H54 (cell line): ENCODE results near the gene MYO7A.

Experiments
- DNase-seq: peaks from one replicate; pipeline ENCODE4 v3.0.0; 2011; ENCODE audit warnings: low spot score, mixed read lengths; ENCODE audit not compliant: insufficient read length
- FAIRE-seq: peaks from 3 replicates; lab custom pipeline; 2011; peaks lifted over from hg19 to GRCh38; lab: Jason Lieb, UNC
- POLR2A ChIP-seq: IDR thresholded peaks from 2 replicates; pipeline ENCODE4 v1.6.1; 2011; ENCODE audit warnings: low read depth, mild to moderate bottlenecking, low read length

Gene MYO7A

GRCh38 chr11:77156396-77157195 lies 28.6 kb downstream of the MYO7A start:
- FAIRE-seq: no peak

GRCh38 chr11:77158041-77158695 lies 30.1 kb downstream of the MYO7A start:
- no peak for DNase-seq
- no peak for TF ChIP-seq POLR2A
- FAIRE-seq: no peak

More at GRCh38 chr11:77156396-77157195, 28.6 kb downstream of the MYO7A start:
- DNase-seq: no peak
- TF ChIP-seq POLR2A: no peak

- no peak for FAIRE-seq
- TF ChIP-seq POLR2A: no peak
- no peak for DNase-seq
Measured at GRCh38 chr11:77159219-77159936, 31.3 kb downstream of the MYO7A start.

DNA sequence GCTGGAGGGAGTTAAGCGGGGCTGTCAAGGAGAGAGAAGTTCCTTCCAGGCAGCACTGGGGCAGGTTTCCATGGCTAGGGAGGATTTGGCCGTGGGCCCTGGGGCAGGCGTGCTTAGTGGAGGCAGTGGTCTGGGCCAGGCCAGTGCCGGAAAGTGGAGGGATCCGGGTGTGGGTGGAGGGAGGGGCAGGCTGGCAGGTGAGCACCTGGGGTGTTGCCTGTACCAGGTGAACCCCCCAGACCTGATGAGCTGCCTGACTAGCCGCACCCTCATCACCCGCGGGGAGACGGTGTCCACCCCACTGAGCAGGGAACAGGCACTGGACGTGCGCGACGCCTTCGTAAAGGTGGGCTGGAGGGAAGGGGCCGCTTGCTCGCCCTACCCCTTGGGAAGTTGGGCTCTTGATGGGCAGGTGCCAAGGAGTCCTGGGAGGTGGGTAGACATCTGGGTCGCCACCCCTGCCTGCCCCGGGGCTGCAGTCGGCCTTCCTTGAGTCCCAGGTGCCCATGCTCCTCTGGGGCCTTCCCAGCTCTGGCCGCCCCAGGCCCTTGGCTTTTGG lies 32.0 kb downstream of the MYO7A start:
- FAIRE-seq: no peak
- no peak for TF ChIP-seq POLR2A

GRCh38 chr11:77163271-77163670 lies 35.2 kb downstream of the MYO7A start:
- DNase-seq (no peak), FAIRE-seq (no peak)
- TF ChIP-seq POLR2A: no peak

More for the DNA sequence above, 32.0 kb downstream of the MYO7A start:
- DNase-seq: no peak

- DNase-seq: no peak
- FAIRE-seq: no peak
- TF ChIP-seq POLR2A: no peak
Measured at GRCh38 chr11:77165066-77165465, 37.0 kb downstream of the MYO7A start.

GRCh38 chr11:77166021-77166420 lies 38.0 kb downstream of the MYO7A start:
- no peak for FAIRE-seq
- DNase-seq: no peak
- TF ChIP-seq POLR2A: no peak

- DNase-seq: no peak
- TF ChIP-seq POLR2A: no peak
- no peak for FAIRE-seq
Measured at GRCh38 chr11:77167111-77167626, 39.1 kb downstream of the MYO7A start.

GRCh38 chr11:77167791-77168190 lies 39.7 kb downstream of the MYO7A start:
- TF ChIP-seq POLR2A: no peak
- DNase-seq (no peak), FAIRE-seq (no peak)

DNA sequence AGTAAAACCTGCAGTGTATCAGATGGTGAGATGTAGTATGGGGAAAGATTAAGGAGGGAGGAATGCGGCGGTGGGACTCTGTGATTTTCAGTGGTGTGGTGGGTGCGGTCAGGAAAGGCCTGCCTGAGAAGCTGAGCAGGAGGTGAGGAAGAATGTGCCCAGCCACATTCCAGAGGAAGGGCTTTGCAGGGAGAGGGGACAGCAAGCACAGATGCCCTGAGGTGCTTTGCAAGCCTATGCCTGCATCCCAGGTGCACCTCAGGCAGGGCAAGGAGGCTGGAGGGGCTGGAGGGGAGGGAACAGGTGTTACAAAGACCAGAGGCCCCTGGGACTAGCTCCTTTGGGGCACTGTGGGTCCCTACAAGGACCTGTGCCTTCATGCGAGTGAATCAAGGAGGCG lies 42.1 kb downstream of the MYO7A start:
- FAIRE-seq: no peak
- DNase-seq: no peak
- no peak for TF ChIP-seq POLR2A

DNA sequence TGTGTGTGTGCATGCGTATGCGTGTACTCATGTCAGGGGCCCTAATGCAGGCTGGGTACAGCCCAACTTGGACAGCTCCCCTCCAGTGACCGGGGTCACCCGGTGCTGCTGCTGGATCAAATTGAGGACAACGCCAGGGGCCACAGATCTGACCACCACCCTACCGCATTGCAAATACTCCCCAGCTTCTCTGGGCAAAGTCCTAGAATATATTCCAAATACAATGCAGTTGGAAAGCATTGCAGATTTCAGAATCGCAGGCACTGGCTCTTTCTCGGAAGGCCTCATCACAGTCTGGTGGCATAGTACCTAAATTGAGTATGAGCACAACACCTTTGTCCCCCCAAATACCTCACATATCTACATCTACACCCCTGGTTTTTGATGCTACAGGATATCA lies 43.2 kb downstream of the MYO7A start:
- TF ChIP-seq POLR2A: no peak
- FAIRE-seq: no peak
- DNase-seq: no peak

GRCh38 chr11:77171885-77172665 lies 44.0 kb downstream of the MYO7A start:
- TF ChIP-seq POLR2A: no peak
- DNase-seq: no peak
- no peak for FAIRE-seq

DNA sequence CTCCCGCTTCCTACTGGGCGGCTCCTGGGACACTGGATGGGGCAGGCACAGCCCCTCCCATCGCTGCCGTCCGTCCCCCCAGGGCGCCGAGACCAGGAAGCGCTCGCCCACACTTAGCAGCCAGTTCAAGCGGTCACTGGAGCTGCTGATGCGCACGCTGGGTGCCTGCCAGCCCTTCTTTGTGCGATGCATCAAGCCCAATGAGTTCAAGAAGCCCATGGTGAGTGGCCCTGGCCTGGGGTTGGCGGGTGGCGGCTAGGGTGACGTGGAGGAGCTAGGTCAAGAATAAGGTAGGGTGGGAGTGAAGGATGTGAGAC lies 44.6 kb downstream of the MYO7A start:
- no peak for FAIRE-seq
- TF ChIP-seq POLR2A: no peak
- DNase-seq: no peak
